K562 (cell line): ENCODE results near the gene LSP1.
"Not testable (repeated sequence)": the region's sequence is repeated elsewhere in the genome, so short reads cannot be mapped to it uniquely, and the experiment has no call there.

Source experiments
- CTCF ChIP-seq, 3 experiments: IDR thresholded peaks in 2 of 3; conservative IDR thresholded peaks in 1 of 3; 2 replicates each; pipeline ENCODE4 v1.5.1; 2011 to 2012; ENCODE audit warnings: low read length in 3 of 3, mild to moderate bottlenecking in 3 of 3, control low read depth in 2 of 3, improper control_type of control experiment in 1 of 3, inconsistent platforms in 1 of 3, low read depth in 1 of 3, mixed read lengths in 1 of 3, moderate library complexity in 1 of 3; ENCODE audit not compliant: insufficient read depth in 2 of 3
- ZNF408 ChIP-seq: fragments of 250-450 bp; sonication (Bioruptor Pico); IDR thresholded peaks from 2 replicates; pipeline ENCODE4 v1.4.0; 2020; ENCODE audit warnings: low read depth, mild to moderate bottlenecking, moderate library complexity

- not testable (repeated sequence) for TF ChIP-seq ZNF408; CTCF (IDR thresholded peaks at IDR 0.05 in 2 of 3, conservative IDR thresholded peaks at IDR 0.05 in 1 of 3; ENCODE audit: insufficient read depth in 2 of 3, low read depth in 1 of 3, low read length in 3 of 3)
These were observed 23.0 kb downstream of the LSP1 start for GRCh38 chr11:1875851-1876301.
